K562 (cell line): ENCODE measurements around the gene ACSBG1. TPM values are rescaled to one million over a fixed set of nuclear protein-coding genes. Genes with fewer than 3 reads are reported as not detected.

Experiments
- ATAC-seq: fragments of 200-7000 bp; cut with Tn5 transposase; 3 replicates; pipeline ENCODE4 v1.9.1; 2020; ENCODE audit warnings: moderate library complexity
- BruUV-seq: library from RNA; stranded (reverse); fragments of 400-500 nt; replicated peaks from 2 replicates; lab custom pipeline; 2021; lab: Mats Ljungman, UMichigan
- CTCF ChIA-PET: fragments of 300-600 bp; formaldehyde crosslinking; extraction: SDS; loops from one replicate; lab custom pipeline; 2021; ENCODE audit warnings: low intra/inter-chr PET ratio; lab: Yijun Ruan, JAX
- POLR2A ChIA-PET: fragments of 300-600, 350-650 bp; sonication (Branson Sonifier 250); formaldehyde crosslinking; extraction: SDS; loops from one replicate; lab custom pipeline; 2021; ENCODE audit warnings: antibody characterized with exemption, inconsistent platforms; lab: Yijun Ruan, JAX
- DNase-seq, 4 experiments: peaks; one replicate each; pipeline versions ENCODE4 v3.0.0 to v3.0.0-alpha.2; 2011 to 2018; ENCODE audit warnings: low spot score in 3 of 4, mixed read lengths in 3 of 4; ENCODE audit errors: extremely low read depth in 1 of 4
- FAIRE-seq: peaks from 2 replicates; lab custom pipeline; 2011; peaks lifted over from hg19 to GRCh38; lab: Jason Lieb, UNC
- H2AFZ ChIP-seq: 2 replicates; pipeline ENCODE4 v1.6.0; 2011; ENCODE audit warnings: low read depth, low read length, control low read depth, inconsistent platforms
- H3K27ac ChIP-seq: fragments of 200-600 bp; 3 replicates; pipeline ENCODE4 v1.8.0; 2011; ENCODE audit warnings: low read depth, mild to moderate bottlenecking, control low read depth, inconsistent platforms, low read length, moderate library complexity, mixed read lengths; ENCODE audit errors: extremely low read depth
- H3K27me3 ChIP-seq, 2 experiments: fragments of 300-600 bp in 1 of 2; 2 replicates in 1 of 2; 3 replicates in 1 of 2; pipeline versions ENCODE4 v1.6.0 to v1.8.0; 2011; ENCODE audit warnings: inconsistent platforms in 2 of 2, low read length in 2 of 2, mild to moderate bottlenecking in 1 of 2, mixed read lengths in 1 of 2, moderate library complexity in 1 of 2; ENCODE audit not compliant: control insufficient read depth in 2 of 2, insufficient read depth in 2 of 2
- H3K36me3 ChIP-seq: fragments of 300-600 bp; 3 replicates; pipeline ENCODE4 v1.8.0; 2011; ENCODE audit warnings: mild to moderate bottlenecking, low read length, inconsistent platforms; ENCODE audit not compliant: control insufficient read depth, insufficient read depth
- H3K4me1 ChIP-seq, 2 experiments: fragments of 200-600 bp in 1 of 2; replicated peaks in 1 of 2; 2 replicates in 1 of 2; 3 replicates in 1 of 2; pipeline versions ENCODE4 v1.5.1 to v1.8.0; 2011; ENCODE audit warnings: inconsistent platforms in 2 of 2, low read length in 2 of 2, mild to moderate bottlenecking in 1 of 2, mixed read lengths in 1 of 2, moderate library complexity in 1 of 2; ENCODE audit not compliant: control insufficient read depth in 2 of 2, insufficient read depth in 2 of 2
- H3K4me2 ChIP-seq: 2 replicates; pipeline ENCODE4 v1.6.1; 2011; ENCODE audit warnings: low read length, control low read depth, inconsistent platforms, mixed read lengths; ENCODE audit not compliant: insufficient read depth
- H3K4me3 ChIP-seq: fragments of 200-600 bp; sonication (generic), shearing (Covaris generic); 2 replicates; pipeline ENCODE4 v1.5.1; 2016; ENCODE audit warnings: control low read depth, inconsistent platforms
- H3K79me2 ChIP-seq: fragments of 200-600 bp; 3 replicates; pipeline ENCODE4 v1.8.0; 2011; ENCODE audit warnings: low read length, inconsistent platforms; ENCODE audit not compliant: control insufficient read depth, insufficient read depth
- H3K9ac ChIP-seq, 2 experiments: 2 replicates each; pipeline versions ENCODE4 v1.6.0 to v1.6.1; 2011; ENCODE audit warnings: low read depth in 2 of 2, low read length in 2 of 2, control low read depth in 1 of 2, inconsistent platforms in 1 of 2, mild to moderate bottlenecking in 1 of 2, mixed read lengths in 1 of 2; ENCODE audit not compliant: insufficient read depth in 1 of 2
- H3K9me1 ChIP-seq: one replicate; pipeline ENCODE4 v1.6.0; 2011; ENCODE audit warnings: inconsistent platforms, mild to moderate bottlenecking, low read length, moderate library complexity; ENCODE audit not compliant: control insufficient read depth, insufficient read depth
- H3K9me3 ChIP-seq: replicated peaks from 2 replicates; pipeline ENCODE4 v1.5.1; 2011; ENCODE audit warnings: low read depth, low read length, inconsistent platforms; ENCODE audit not compliant: control insufficient read depth, insufficient read depth
- H4K20me1 ChIP-seq: replicated peaks from 2 replicates; pipeline ENCODE4 v1.6.1; 2011; ENCODE audit warnings: low read length, inconsistent platforms, mixed read lengths; ENCODE audit not compliant: control insufficient read depth, insufficient read depth
- ETS2 ChIP-seq: IDR thresholded peaks from 2 replicates; pipeline ENCODE4 v1.6.1; 2016; ENCODE audit warnings: borderline replicate concordance, missing genetic modification characterization, mild to moderate bottlenecking, moderate library complexity, missing compliant biosample characterization; ENCODE audit not compliant: poor library complexity, severe bottlenecking
- HDAC1 ChIP-seq, 2 experiments: fragments of 450-650 bp; IDR thresholded peaks; 2 replicates each; pipeline ENCODE4 v1.6.1; 2016 to 2017; ENCODE audit warnings: inconsistent platforms in 1 of 2, mild to moderate bottlenecking in 1 of 2, moderate library complexity in 1 of 2
- RBBP5 ChIP-seq: fragments of 200-600 bp; sonication (generic); IDR thresholded peaks from 2 replicates; pipeline ENCODE4 v1.6.1; 2012; ENCODE audit warnings: borderline replicate concordance, mild to moderate bottlenecking, low read length, control low read depth, inconsistent platforms; ENCODE audit not compliant: insufficient read depth, poor library complexity, severe bottlenecking
- SRSF9 ChIP-seq: fragments of 200-400 bp; formaldehyde crosslinking; IDR thresholded peaks from 2 replicates; pipeline ENCODE4 v1.6.1; 2017; ENCODE audit warnings: low read depth, low read length, borderline replicate concordance
- ZNF217 ChIP-seq: sonication (generic); formaldehyde crosslinking; IDR thresholded peaks from 2 replicates; pipeline ENCODE4 v1.8.0; 2022; ENCODE audit warnings: mild to moderate bottlenecking, missing genetic modification reagents
- ZNF24 ChIP-seq: fragments of 450-650 bp; IDR thresholded peaks from 2 replicates; pipeline ENCODE4 v1.6.1; 2016
- ZNF311 ChIP-seq: fragments of 250-450 bp; sonication (Bioruptor Pico); IDR thresholded peaks from 2 replicates; pipeline ENCODE4 v1.4.0; 2020; ENCODE audit warnings: mild to moderate bottlenecking, moderate library complexity
- in situ Hi-C: fragments of 300-500 bp; cut with MboI; formaldehyde crosslinking; loops from 4 replicates; pipeline ENCODE4 v1.15.0; 2018; ENCODE audit warnings: inconsistent platforms, mixed read lengths
- intact Hi-C: fragments of 100-400 bp; cut with micrococcal nuclease; formaldehyde crosslinking; loops from 2 replicates; pipeline ENCODE4 v1.14.2; 2022
- polyA plus RNA-seq, 8 experiments: library from polyadenylated mRNA; depleted of rRNA in 4 of 8; stranded (reverse) in 5 of 8; unstranded in 3 of 8; fragments of >200 nt; fragmentation: Nextera tagmentation in 2 of 8; fragmentation: Illumina TruSeq in 1 of 8; extraction: Ambion mirVana in 2 of 8; extraction: Trizol in 1 of 8; gene quantifications; 2 replicates each; pipeline versions ENCODE4 v1.2.1 to v1.2.3, GENCODE V29; 2011 to 2014; ENCODE audit warnings: inconsistent platforms in 1 of 8, missing spikeins in 1 of 8
- total RNA-seq, 7 experiments: library from RNA; depleted of rRNA in 6 of 7; stranded (reverse); fragments of >200 nt in 6 of 7; fragmentation: Illumina TruSeq in 2 of 7; extraction: Trizol in 2 of 7; gene quantifications; 2 replicates each; pipeline versions ENCODE4 v1.2.1 to v1.2.3, GENCODE V29; 2011 to 2021; ENCODE audit warnings: low replicate concordance in 1 of 7

ACSBG1 gene
- total and polyA plus RNA-seq, 9 of the 15 experiments (the other 6 are each of a cell fraction or from before 2014, with no cell fraction given), result 0.36 to 6.4 (median 2.5) TPM

GRCh38 chr15:78266229-78266628 lies 31.9 kb upstream of the ACSBG1 start:
- in situ Hi-C loops, result no loop called here
- no peak overlapping the region for H3K9ac ChIP-seq
- H3K79me2 ChIP-seq, result no peaks in the 10 kb centered on the region
- no peak for TF ChIP-seq RBBP5
- no peak for TF ChIP-seq ZNF217 (CRISPR knock-in tag)
- TF ChIP-seq ZNF24, result no peak
- no peak for TF ChIP-seq ZNF311
- no peak for TF ChIP-seq ETS2 (tag)
- TF ChIP-seq SRSF9, result no peak
- no peak for TF ChIP-seq HDAC1 (IDR thresholded peaks at IDR 0.05)
- intact Hi-C loops, result no loop called here
- ChIA-PET CTCF (no interaction called here), POLR2A (interaction anchor here (0.5 to 2.2 kb wide), 4 partner anchors 10 to 266 kb away, joined by 3 to 6 read pairs (median 4); no protein-coding TSS in a partner anchor)
- no peaks in the 10 kb centered on the region for H3K9me3 ChIP-seq
- peak overlapping the region; percentile 37 for H2AFZ ChIP-seq
- FAIRE-seq (no peak), DNase-seq (no peak), ATAC-seq (no peak)
- H4K20me1 ChIP-seq, result no peaks in the 10 kb centered on the region
- peaks cover 7 to 15% of the 10 kb centered on the region in 2 experiments; a peak in 4 of 5 replicates for H3K4me1 ChIP-seq
- no peaks in the 10 kb centered on the region for H3K27me3 ChIP-seq
- H3K27ac ChIP-seq, result no peak overlapping the region
- H3K9me1 ChIP-seq, result no peaks in the 10 kb centered on the region
- no peak overlapping the region for H3K4me3 ChIP-seq
- no TSS peak for BruUV-seq
- no peak overlapping the region for H3K4me2 ChIP-seq
- H3K36me3 ChIP-seq, result no peaks in the 10 kb centered on the region
